Measurements from ENCODE around the gene COBLL1.

Gene COBLL1

DNA sequence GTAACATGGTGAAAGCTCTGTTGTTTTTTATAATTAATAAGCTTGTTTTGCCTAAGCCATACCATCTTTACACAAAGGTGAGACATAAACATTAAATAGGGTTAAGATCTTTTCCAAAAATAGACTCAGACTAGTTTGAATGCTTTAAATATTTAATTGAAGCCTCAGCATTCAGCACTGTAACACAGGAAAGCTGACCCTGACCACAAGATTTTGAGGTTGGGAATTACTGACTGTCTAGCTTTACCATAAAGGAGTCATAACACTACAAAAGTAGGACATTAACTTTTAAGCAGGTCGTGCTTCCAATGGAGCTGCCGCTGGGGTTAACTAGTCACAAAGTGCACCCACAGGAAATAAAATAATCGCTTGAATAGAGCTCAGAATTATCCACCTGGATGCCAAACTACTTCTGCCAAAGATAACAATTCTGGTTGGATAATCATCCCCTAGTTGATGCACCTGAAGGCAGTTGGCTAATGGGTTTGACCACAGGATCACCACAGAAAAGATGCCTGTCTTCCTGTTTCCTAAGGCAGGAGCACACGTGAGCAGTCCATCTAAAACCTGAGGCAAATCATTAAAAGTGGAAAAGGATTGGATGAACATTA is 106.2 kb downstream of the COBLL1 start:
- Histone ChIP-seq H3K4me1 (ENCODE audit: low read depth, poor library complexity, severe bottlenecking) (peaks cover 50% of the 10 kb centered on the region), H3K27ac (no peak overlapping the region), H3K9ac (no peak overlapping the region), H3K36me3 (ENCODE audit: insufficient read depth) (no peaks in the 10 kb centered on the region), H3K4me3 (IDR thresholded peaks at IDR 0.05; ENCODE audit: insufficient read depth, low read depth, low read length) (no peak overlapping the region), H2AFZ (ENCODE audit: low read depth) (no peak overlapping the region), H3K4me2 (peak overlapping the region; percentile 58), H4K20me1 (ENCODE audit: insufficient read depth) (no peaks in the 10 kb centered on the region), H3K79me2 (ENCODE audit: insufficient read depth, low read depth) (no peaks in the 10 kb centered on the region), H3K27me3 (ENCODE audit: insufficient read depth, low read depth) (no peaks in the 10 kb centered on the region)
- TF ChIP-seq, protein P1, sequence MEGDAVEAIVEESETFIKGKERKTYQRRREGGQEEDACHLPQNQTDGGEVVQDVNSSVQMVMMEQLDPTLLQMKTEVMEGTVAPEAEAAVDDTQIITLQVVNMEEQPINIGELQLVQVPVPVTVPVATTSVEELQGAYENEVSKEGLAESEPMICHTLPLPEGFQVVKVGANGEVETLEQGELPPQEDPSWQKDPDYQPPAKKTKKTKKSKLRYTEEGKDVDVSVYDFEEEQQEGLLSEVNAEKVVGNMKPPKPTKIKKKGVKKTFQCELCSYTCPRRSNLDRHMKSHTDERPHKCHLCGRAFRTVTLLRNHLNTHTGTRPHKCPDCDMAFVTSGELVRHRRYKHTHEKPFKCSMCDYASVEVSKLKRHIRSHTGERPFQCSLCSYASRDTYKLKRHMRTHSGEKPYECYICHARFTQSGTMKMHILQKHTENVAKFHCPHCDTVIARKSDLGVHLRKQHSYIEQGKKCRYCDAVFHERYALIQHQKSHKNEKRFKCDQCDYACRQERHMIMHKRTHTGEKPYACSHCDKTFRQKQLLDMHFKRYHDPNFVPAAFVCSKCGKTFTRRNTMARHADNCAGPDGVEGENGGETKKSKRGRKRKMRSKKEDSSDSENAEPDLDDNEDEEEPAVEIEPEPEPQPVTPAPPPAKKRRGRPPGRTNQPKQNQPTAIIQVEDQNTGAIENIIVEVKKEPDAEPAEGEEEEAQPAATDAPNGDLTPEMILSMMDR (conservative IDR thresholded peaks at IDR 0.05; ENCODE audit: low read depth, low read length): no peak

DNA sequence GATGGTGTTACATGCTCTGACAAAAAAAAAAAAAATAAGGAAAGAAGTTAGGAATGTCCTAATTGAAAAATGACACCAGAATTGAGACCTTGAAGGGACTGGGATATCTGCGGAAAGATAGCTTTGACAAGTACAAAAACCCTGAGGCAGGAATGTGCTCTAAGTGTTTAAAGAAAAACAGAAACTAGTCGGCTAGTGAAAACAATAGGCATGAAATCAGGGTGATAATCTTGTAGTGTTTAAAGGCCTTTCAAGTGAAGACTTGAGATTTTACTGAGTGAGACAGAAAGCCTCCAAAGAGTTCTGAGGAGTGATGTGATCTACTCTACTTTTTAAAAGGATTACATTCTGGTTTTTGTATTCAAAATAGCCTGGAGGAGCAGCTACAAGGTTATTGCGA is 107.4 kb downstream of the COBLL1 start:
- H4K20me1 ChIP-seq (ENCODE audit: insufficient read depth): no peaks in the 10 kb centered on the region
- no peaks in the 10 kb centered on the region for H3K27me3 ChIP-seq (ENCODE audit: insufficient read depth, low read depth)
- no peak overlapping the region for H2AFZ ChIP-seq (ENCODE audit: low read depth)
- H3K4me2 ChIP-seq: peak overlapping the region; percentile 58; the same call in 1 of the 2 replicates
- H3K79me2 ChIP-seq (ENCODE audit: insufficient read depth, low read depth): no peaks in the 10 kb centered on the region
- H3K9ac ChIP-seq: no peak overlapping the region
- H3K4me1 ChIP-seq (ENCODE audit: low read depth, poor library complexity, severe bottlenecking): peaks cover 41% of the 10 kb centered on the region
- no peak overlapping the region for H3K4me3 ChIP-seq (IDR thresholded peaks at IDR 0.05; ENCODE audit: insufficient read depth, low read depth, low read length)
- peak overlapping the region; percentile 1; the same call in 1 of the 2 replicates for H3K27ac ChIP-seq
- no peaks in the 10 kb centered on the region for H3K36me3 ChIP-seq (ENCODE audit: insufficient read depth)
- TF ChIP-seq, protein P1 (conservative IDR thresholded peaks at IDR 0.05; ENCODE audit: low read depth, low read length): no peak

DNA sequence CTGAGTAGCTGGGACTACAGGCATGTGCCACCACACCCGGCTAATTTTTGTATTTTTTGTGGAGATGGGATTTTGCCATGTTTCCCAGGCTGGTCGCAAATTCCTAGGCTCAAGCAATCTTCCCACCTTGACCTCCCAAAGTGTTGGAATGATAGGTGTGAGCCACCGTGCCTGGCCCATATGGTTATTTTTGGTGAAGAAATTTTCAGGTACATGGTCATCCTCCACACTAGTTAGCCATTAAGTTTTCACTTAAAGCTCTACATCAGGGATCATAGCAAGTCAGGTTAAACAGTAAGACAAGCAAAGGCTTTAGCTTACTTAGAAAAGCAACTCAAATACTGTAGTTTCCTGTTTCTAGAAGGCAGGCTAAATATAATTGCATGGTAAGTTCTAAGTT is 116.1 kb downstream of the COBLL1 start:
- Histone ChIP-seq H3K36me3 (ENCODE audit: insufficient read depth) (no peaks in the 10 kb centered on the region; the same call in 1 of the 2 replicates), H3K4me3 (IDR thresholded peaks at IDR 0.05; ENCODE audit: insufficient read depth, low read depth, low read length) (no peak overlapping the region), H3K4me2 (no peak overlapping the region), H3K27ac (no peak overlapping the region), H3K4me1 (ENCODE audit: low read depth, poor library complexity, severe bottlenecking) (no peaks in the 10 kb centered on the region), H3K9ac (no peak overlapping the region), H4K20me1 (ENCODE audit: insufficient read depth) (no peaks in the 10 kb centered on the region), H3K27me3 (ENCODE audit: insufficient read depth, low read depth) (no peaks in the 10 kb centered on the region), H2AFZ (ENCODE audit: low read depth) (no peak overlapping the region), H3K79me2 (ENCODE audit: insufficient read depth, low read depth) (no peaks in the 10 kb centered on the region)
- TF ChIP-seq, protein P1 (conservative IDR thresholded peaks at IDR 0.05; ENCODE audit: low read depth, low read length): no peak

DNA sequence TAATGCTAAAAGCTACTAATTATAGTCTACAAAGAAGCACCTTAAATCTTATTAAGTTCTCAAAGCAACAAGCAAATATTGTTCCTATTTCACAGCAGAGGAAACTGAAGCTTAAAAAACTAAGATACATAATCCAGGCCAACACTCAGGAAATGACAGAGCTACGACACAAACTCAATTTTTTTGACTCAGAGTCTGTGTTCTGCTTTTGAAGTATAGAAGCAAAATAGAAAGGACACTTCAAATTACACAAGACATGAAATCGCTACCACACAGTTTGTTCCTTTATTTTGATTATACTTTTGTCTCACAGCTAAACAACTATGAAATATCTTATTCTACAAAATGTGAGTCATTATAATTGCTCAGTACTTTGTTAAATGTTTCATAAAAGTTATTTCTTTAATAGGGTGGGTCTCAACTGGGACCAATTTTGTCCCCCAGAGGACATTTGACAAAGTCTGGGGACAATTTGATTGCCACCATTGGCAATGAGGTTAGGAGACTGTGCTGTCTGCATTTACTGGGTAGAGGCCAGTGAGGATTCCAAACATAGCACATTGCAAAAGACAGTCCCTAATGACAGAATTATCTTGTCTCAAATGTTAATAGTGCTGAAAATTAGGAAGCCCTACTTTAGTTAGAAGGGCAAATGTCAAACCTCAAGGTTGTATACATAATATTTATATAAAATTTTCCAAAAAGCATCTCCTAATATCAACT is 118.8 kb downstream of the COBLL1 start:
- TF ChIP-seq, protein P1 (conservative IDR thresholded peaks at IDR 0.05; ENCODE audit: low read depth, low read length): no peak
- no peak overlapping the region for H3K4me2 ChIP-seq
- no peak overlapping the region for H3K9ac ChIP-seq
- H2AFZ ChIP-seq (ENCODE audit: low read depth): no peak overlapping the region
- no peaks in the 10 kb centered on the region for H3K27me3 ChIP-seq (ENCODE audit: insufficient read depth, low read depth)
- no peak overlapping the region for H3K4me3 ChIP-seq (IDR thresholded peaks at IDR 0.05; ENCODE audit: insufficient read depth, low read depth, low read length)
- H3K36me3 ChIP-seq (ENCODE audit: insufficient read depth): no peaks in the 10 kb centered on the region
- H4K20me1 ChIP-seq (ENCODE audit: insufficient read depth): no peaks in the 10 kb centered on the region
- H3K79me2 ChIP-seq (ENCODE audit: insufficient read depth, low read depth): no peaks in the 10 kb centered on the region
- H3K4me1 ChIP-seq (ENCODE audit: low read depth, poor library complexity, severe bottlenecking): no peaks in the 10 kb centered on the region
- H3K27ac ChIP-seq: no peak overlapping the region

All from KMS-11 (cell line).